Measurements from ENCODE around the gene SPTB. TPM values are rescaled to one million over a fixed set of nuclear protein-coding genes. Genes with fewer than 3 reads are reported as not detected.

SPTB gene
- total RNA-seq, 4 donors from 2014 or later = 123 to 554 (median 266) TPM

DNA sequence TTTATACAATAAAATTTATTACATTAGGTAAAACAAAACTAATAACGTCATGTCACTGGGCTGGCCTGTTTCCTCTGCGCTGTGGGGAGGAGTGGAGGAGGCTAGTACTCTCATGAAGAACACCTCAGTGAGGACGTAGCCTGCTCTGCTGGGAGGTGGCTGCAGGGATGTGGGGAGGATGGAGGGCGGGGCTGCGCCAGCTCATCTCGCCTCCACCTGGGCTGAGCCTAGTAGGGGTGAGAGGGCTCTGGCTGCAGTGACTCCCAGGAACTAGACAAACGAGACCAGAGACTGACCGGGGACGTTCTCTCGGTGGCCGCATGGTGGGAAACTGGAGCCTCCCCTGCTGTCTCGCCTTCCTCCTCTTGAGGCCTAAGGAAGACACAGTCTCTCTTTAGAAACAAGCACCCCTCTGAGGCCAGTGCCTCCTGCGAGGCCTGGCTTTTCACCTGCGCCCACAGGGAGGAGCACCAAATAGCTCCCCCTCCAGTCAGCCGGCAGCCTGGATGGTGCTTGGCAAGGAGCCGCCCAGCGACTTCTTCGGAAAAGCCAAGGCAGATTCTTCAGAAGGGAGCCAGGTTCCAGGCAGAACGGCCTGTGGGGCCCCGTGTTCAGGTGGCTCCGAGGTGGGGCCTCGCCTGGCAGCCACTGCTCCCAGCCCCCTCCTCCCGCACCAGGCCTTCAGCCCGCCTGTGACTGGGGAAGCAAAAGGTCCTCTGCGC is 113.1 kb downstream of the SPTB start:
- intact Hi-C loops (cut with DNase I; ENCODE audit: low total_unique reads) (loop anchor here (10.0 kb wide), 1 partner anchor 222 kb away; the partner anchor contains the start of genes HSPA2 and PPP1R36), in situ Hi-C loops (cut with MboI; ENCODE audit: low sequenced_read_pairs in 4 of 4) (loop anchor here in 1 of 4 donors (10.0 kb wide), 1 partner anchor 92 kb away; no protein-coding TSS in a partner anchor)
- no peak overlapping the region for H3K4me3 ChIP-seq
- peaks cover 12 to 20% of the 10 kb centered on the region in 2 donors for H3K4me1 ChIP-seq
- DNase-seq = no peak
- TF ChIP-seq, protein P1, sequence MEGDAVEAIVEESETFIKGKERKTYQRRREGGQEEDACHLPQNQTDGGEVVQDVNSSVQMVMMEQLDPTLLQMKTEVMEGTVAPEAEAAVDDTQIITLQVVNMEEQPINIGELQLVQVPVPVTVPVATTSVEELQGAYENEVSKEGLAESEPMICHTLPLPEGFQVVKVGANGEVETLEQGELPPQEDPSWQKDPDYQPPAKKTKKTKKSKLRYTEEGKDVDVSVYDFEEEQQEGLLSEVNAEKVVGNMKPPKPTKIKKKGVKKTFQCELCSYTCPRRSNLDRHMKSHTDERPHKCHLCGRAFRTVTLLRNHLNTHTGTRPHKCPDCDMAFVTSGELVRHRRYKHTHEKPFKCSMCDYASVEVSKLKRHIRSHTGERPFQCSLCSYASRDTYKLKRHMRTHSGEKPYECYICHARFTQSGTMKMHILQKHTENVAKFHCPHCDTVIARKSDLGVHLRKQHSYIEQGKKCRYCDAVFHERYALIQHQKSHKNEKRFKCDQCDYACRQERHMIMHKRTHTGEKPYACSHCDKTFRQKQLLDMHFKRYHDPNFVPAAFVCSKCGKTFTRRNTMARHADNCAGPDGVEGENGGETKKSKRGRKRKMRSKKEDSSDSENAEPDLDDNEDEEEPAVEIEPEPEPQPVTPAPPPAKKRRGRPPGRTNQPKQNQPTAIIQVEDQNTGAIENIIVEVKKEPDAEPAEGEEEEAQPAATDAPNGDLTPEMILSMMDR (IDR thresholded peaks at IDR 0.05 in 4 of 5, conservative IDR thresholded peaks at IDR 0.05 in 1 of 5) = no peak
- TF ChIP-seq POLR2A (IDR thresholded peaks at IDR 0.05) = no peak
- H3K27ac ChIP-seq = no peak overlapping the region
- peaks cover 4 to 55% of the 10 kb centered on the region in 2 donors for H3K36me3 ChIP-seq
- ATAC-seq = no peak
- no peaks in the 10 kb centered on the region for H3K27me3 ChIP-seq
- no peaks in the 10 kb centered on the region for H3K9me3 ChIP-seq

DNA sequence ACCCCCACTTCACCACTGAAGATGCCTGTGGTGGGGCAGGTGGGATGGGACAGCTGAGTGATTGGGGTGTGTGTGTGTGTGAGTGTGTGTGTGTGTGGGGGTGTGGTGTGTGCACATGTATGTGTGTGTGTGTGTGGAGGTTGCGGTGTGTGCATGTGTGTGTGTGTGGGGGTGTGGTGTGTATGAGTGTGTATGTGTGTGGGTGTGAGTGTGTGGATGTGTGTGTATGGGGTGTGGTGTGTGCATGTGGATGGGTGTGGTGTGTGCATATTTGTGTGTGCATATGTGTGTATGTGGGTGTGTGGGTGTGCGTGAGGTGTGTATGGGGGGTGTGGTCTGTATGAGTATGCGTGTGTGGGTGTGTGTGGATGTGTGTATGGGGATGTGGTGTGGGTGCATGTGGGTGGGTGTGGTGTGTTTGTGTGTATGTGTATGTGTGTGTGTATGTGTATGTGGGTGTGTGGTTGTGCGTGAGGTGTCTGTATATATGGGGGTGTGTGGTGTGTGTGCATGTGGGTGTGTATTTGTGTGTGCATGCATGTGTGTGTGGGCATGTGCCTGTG is 113.9 kb downstream of the SPTB start:
- ATAC-seq (no peak), DNase-seq (no peak)
- Histone ChIP-seq H3K27ac (no peak overlapping the region), H3K36me3 (peaks cover 4 to 47% of the 10 kb centered on the region in 2 donors), H3K4me3 (no peak overlapping the region), H3K4me1 (peaks cover 15 to 27% of the 10 kb centered on the region in 2 donors), H3K9me3 (no peaks in the 10 kb centered on the region), H3K27me3 (no peaks in the 10 kb centered on the region)
- in situ Hi-C loops (cut with MboI; ENCODE audit: low sequenced_read_pairs in 4 of 4) (loop anchor here in 1 of 4 donors (10.0 kb wide), 1 partner anchor 91 kb away; no protein-coding TSS in a partner anchor), intact Hi-C loops (cut with DNase I; ENCODE audit: low total_unique reads) (loop anchor here (2.0 to 10.0 kb wide), 2 partner anchors 95 to 221 kb away; partner anchors contain the start of genes HSPA2 and PPP1R36)
- TF ChIP-seq POLR2A (IDR thresholded peaks at IDR 0.05) = no peak
- TF ChIP-seq, protein P1 (IDR thresholded peaks at IDR 0.05 in 4 of 5, conservative IDR thresholded peaks at IDR 0.05 in 1 of 5) = no peak

DNA sequence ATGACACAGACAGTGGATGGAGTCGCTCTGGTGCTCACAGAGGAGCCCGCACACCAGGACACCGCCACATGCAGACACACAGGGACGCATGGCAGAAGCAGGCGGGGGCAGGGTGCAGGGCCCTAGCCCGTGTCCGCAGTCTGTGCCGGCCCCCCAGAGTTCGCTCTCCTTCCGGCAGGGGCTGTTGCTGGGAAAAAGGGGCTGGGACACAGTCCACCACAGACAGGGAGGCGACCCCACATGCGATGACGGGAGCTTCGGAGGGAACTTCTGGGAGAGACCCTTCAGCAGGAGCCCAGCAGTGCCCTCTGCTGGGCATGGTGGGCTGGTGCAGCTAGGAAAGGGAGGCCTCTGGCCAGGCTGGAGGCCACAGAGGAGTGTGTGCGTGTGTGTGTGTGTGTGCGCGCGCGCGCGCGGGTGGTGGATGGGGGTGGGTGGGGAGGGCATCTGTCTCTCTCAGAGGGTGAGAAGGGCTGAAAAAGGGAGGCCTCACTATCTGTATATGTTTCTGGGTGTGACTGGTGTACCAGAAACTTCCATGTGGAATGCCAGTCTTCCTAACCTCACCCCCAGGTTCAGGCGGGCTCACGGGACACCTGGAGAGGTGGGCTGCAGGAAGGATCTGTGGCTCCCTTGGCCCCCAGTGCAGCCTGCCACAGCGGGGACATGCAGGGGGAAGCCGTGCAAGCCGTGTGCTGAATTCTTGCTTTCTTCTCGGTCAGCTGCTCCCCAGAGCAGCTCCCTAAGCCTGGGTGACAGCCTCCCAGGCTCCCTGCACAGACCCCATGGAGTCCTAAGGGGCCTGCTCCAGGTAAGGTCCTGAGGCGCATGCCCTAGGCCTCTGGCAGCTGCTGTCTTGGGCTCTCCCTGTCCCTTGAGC is 114.8 kb downstream of the SPTB start:
- intact Hi-C loops (cut with DNase I; ENCODE audit: low total_unique reads) (loop anchor here (2.0 to 10.0 kb wide), 3 partner anchors 94 to 220 kb away; partner anchors contain the start of genes HSPA2 and PPP1R36), in situ Hi-C loops (cut with MboI; ENCODE audit: low sequenced_read_pairs in 4 of 4) (loop anchor here in 3 of 4 donors (5.0 to 10.0 kb wide), 2 partner anchors 90 to 93 kb away; no protein-coding TSS in a partner anchor)
- DNase-seq (peak in 1 of 2 donors; percentile 51), ATAC-seq (peak in 1 of 2 donors; percentile 64)
- Histone ChIP-seq H3K36me3 (peaks cover 4 to 38% of the 10 kb centered on the region in 2 donors), H3K4me3 (peak overlapping the region in 3 of 4 donors; percentile 16 to 37 (median 20)), H3K4me1 (peaks cover 16 to 27% of the 10 kb centered on the region in 2 donors), H3K27me3 (no peaks in the 10 kb centered on the region), H3K9me3 (no peaks in the 10 kb centered on the region), H3K27ac (peak overlapping the region; percentile 39 to 74 (median 64))
- no peak for TF ChIP-seq POLR2A (IDR thresholded peaks at IDR 0.05)
- TF ChIP-seq, protein P1 (IDR thresholded peaks at IDR 0.05 in 4 of 5, conservative IDR thresholded peaks at IDR 0.05 in 1 of 5) = peak; percentile 74 to 89 (median 85)
